Measurements from ENCODE around the gene ERCC4.

DNA sequence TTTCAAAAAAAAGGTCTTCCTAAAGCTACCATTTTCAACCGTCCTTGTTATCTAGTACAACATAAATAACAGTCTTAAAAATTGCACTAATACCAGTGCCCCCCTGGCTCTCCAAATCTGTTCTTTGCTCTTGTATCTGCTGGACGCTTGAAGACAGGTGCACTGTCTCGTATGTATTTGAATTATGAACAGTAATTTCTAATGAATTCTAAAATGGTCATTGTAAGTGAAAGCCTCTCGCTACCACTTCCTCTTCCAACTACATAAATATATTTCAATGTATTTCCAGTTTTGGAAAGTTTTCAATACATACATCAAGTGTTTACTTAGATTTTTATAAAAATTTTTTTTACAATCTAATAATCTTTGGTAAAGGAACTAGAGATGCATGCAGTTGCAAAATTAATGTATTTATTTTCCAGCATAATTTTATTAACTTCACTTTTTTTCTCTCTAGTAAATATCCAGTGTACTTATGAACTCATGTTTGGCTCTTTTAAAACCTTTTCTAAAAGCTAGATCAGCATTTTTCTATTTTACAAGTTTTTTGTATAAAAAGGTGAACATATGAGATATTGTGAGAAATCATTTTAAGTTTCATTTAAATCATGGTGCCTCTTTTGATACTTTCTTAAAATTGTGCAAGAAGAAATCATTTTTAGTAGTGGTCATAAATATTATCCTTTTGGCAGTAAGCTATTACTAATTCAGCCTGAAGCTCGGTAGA, 31.0 kb downstream of the ERCC4 start:
- TF ChIP-seq, protein P1, sequence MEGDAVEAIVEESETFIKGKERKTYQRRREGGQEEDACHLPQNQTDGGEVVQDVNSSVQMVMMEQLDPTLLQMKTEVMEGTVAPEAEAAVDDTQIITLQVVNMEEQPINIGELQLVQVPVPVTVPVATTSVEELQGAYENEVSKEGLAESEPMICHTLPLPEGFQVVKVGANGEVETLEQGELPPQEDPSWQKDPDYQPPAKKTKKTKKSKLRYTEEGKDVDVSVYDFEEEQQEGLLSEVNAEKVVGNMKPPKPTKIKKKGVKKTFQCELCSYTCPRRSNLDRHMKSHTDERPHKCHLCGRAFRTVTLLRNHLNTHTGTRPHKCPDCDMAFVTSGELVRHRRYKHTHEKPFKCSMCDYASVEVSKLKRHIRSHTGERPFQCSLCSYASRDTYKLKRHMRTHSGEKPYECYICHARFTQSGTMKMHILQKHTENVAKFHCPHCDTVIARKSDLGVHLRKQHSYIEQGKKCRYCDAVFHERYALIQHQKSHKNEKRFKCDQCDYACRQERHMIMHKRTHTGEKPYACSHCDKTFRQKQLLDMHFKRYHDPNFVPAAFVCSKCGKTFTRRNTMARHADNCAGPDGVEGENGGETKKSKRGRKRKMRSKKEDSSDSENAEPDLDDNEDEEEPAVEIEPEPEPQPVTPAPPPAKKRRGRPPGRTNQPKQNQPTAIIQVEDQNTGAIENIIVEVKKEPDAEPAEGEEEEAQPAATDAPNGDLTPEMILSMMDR (IDR thresholded peaks at IDR 0.05) = no peak
- no peak for TF ChIP-seq ZFX (IDR thresholded peaks at IDR 0.05; ENCODE audit: borderline replicate concordance)

All from 22Rv1 (cell line).